ENCODE measurements around the gene CYP27B1. TPM values are rescaled to one million over a fixed set of nuclear protein-coding genes. Genes with fewer than 3 reads are reported as not detected.

The CYP27B1 gene
- total RNA-seq, 1 donor from 2014 or later = 3.9 TPM

GRCh38 chr12:57782608-57783465 lies 16.0 kb upstream of the CYP27B1 start, which contains the start of gene TSFM:
Gene TSFM (plus strand): TSS chr12:57782787. CDS start chr12:57782802, 15 bp downstream.
- peak within 1 kb of the TSS; percentile 73 for H3K4me3 ChIP-seq (ENCODE audit: low read depth, low read length)
- peaks cover 11% of the 10 kb centered on the region for H3K36me3 ChIP-seq (ENCODE audit: control insufficient read depth, insufficient read depth, low read length)
- DNase-seq (ENCODE audit: low read depth) = peak; percentile 79
- FAIRE-seq = no peak
- H3K27me3 ChIP-seq (ENCODE audit: control insufficient read depth, insufficient read depth, low read length) = no peaks in the 10 kb centered on the region
- TF ChIP-seq CTCF (IDR thresholded peaks at IDR 0.05; ENCODE audit: insufficient read depth, low read length, severe bottlenecking) = peak; percentile 93

- Histone ChIP-seq H3K36me3 (ENCODE audit: control insufficient read depth, insufficient read depth, low read length) (peaks cover 9% of the 10 kb centered on the region), H3K27me3 (ENCODE audit: control insufficient read depth, insufficient read depth, low read length) (no peaks in the 10 kb centered on the region), H3K4me3 (ENCODE audit: low read depth, low read length) (no peak overlapping the region)
- no peak for TF ChIP-seq CTCF (IDR thresholded peaks at IDR 0.05; ENCODE audit: insufficient read depth, low read length, severe bottlenecking)
- no peak for FAIRE-seq
- DNase-seq (ENCODE audit: low read depth) = no peak
These were observed 15.3 kb upstream of the CYP27B1 start for GRCh38 chr12:57782243-57782607.

- FAIRE-seq (no peak), DNase-seq (ENCODE audit: low read depth) (no peak)
- H3K27me3 ChIP-seq (ENCODE audit: control insufficient read depth, insufficient read depth, low read length) = no peaks in the 10 kb centered on the region
- TF ChIP-seq CTCF (IDR thresholded peaks at IDR 0.05; ENCODE audit: insufficient read depth, low read length, severe bottlenecking) = no peak
- peaks cover 8% of the 10 kb centered on the region for H3K36me3 ChIP-seq (ENCODE audit: control insufficient read depth, insufficient read depth, low read length)
- no peak overlapping the region for H3K4me3 ChIP-seq (ENCODE audit: low read depth, low read length)
These were observed 14.9 kb upstream of the CYP27B1 start for GRCh38 chr12:57781801-57782200.

GRCh38 chr12:57781244-57781643 lies 14.4 kb upstream of the CYP27B1 start:
- DNase-seq (ENCODE audit: low read depth) (no peak), FAIRE-seq (no peak)
- H3K4me3 ChIP-seq (ENCODE audit: low read depth, low read length) = no peak overlapping the region
- no peak for TF ChIP-seq CTCF (IDR thresholded peaks at IDR 0.05; ENCODE audit: insufficient read depth, low read length, severe bottlenecking)
- no peaks in the 10 kb centered on the region for H3K27me3 ChIP-seq (ENCODE audit: control insufficient read depth, insufficient read depth, low read length)
- H3K36me3 ChIP-seq (ENCODE audit: control insufficient read depth, insufficient read depth, low read length) = peaks cover 4% of the 10 kb centered on the region

- no peak for TF ChIP-seq CTCF (IDR thresholded peaks at IDR 0.05; ENCODE audit: insufficient read depth, low read length, severe bottlenecking)
- Histone ChIP-seq H3K4me3 (ENCODE audit: low read depth, low read length) (no peak overlapping the region), H3K36me3 (ENCODE audit: control insufficient read depth, insufficient read depth, low read length) (peaks cover 1% of the 10 kb centered on the region), H3K27me3 (ENCODE audit: control insufficient read depth, insufficient read depth, low read length) (no peaks in the 10 kb centered on the region)
- DNase-seq (ENCODE audit: low read depth) (no peak), FAIRE-seq (no peak)
These were observed 13.5 kb upstream of the CYP27B1 start for GRCh38 chr12:57780284-57780897.

Data from bronchial epithelial cell (primary cell).